Osteoblast (primary cell): ENCODE results near the gene NCKAP5. TPM values are rescaled to one million over a fixed set of nuclear protein-coding genes. Genes with fewer than 3 reads are reported as not detected.

Experiments
- DNase-seq: peaks from one replicate; pipeline ENCODE4 v3.0.0; 2011; ENCODE audit warnings: low spot score, mixed read lengths; ENCODE audit not compliant: insufficient read length; ENCODE audit errors: missing footprints
- H2AFZ ChIP-seq: 2 replicates; pipeline ENCODE4 v1.6.0; 2011; ENCODE audit warnings: mild to moderate bottlenecking, low read length
- H3K27ac ChIP-seq: 2 replicates; pipeline ENCODE4 v1.5.1; 2011; ENCODE audit warnings: mild to moderate bottlenecking, low read depth, low read length, moderate library complexity
- H3K27me3 ChIP-seq: 2 replicates; pipeline ENCODE4 v1.6.0; 2012; ENCODE audit warnings: mild to moderate bottlenecking, control low read depth, inconsistent platforms, low read length, moderate library complexity; ENCODE audit not compliant: insufficient read depth
- H3K36me3 ChIP-seq: 2 replicates; pipeline ENCODE4 v1.5.1; 2011; ENCODE audit warnings: mild to moderate bottlenecking, low read length, control low read depth, moderate library complexity; ENCODE audit not compliant: insufficient read depth
- H3K4me1 ChIP-seq: 2 replicates; pipeline ENCODE4 v1.5.1; 2011; ENCODE audit warnings: mild to moderate bottlenecking, low read length, control low read depth, moderate library complexity; ENCODE audit not compliant: insufficient read depth
- H3K4me2 ChIP-seq: 2 replicates; pipeline ENCODE4 v1.6.0; 2011; ENCODE audit warnings: mild to moderate bottlenecking, low read length; ENCODE audit not compliant: insufficient read depth
- H3K4me3 ChIP-seq: fragments of 200-600 bp; sonication (generic); 3 replicates; pipeline ENCODE4 v1.5.1; 2012; ENCODE audit warnings: mild to moderate bottlenecking, low read length, inconsistent platforms; ENCODE audit not compliant: insufficient read depth
- H3K79me2 ChIP-seq: 2 replicates; pipeline ENCODE4 v1.6.0; 2012; ENCODE audit warnings: mild to moderate bottlenecking, low read length, control low read depth, inconsistent platforms; ENCODE audit not compliant: insufficient read depth
- H3K9me3 ChIP-seq: 2 replicates; pipeline ENCODE4 v1.5.1; 2011; ENCODE audit warnings: low read depth, low read length, control low read depth
- H4K20me1 ChIP-seq: 2 replicates; pipeline ENCODE4 v1.6.0; 2012; ENCODE audit warnings: mild to moderate bottlenecking, low read length, control low read depth; ENCODE audit not compliant: insufficient read depth
- CTCF ChIP-seq: IDR thresholded peaks from 2 replicates; pipeline ENCODE4 v1.5.1; 2011; ENCODE audit warnings: mild to moderate bottlenecking, low read depth, low read length, moderate library complexity; ENCODE audit errors: extremely low read depth
- total RNA-seq: library from RNA; depleted of rRNA; stranded (reverse); fragments of >200 nt; gene quantifications from 2 replicates; pipeline ENCODE4 v1.2.3, GENCODE V29; 2012

Gene NCKAP5
- total RNA-seq, 1 donor: 1.8 TPM

GRCh38 chr2:133200684-133201421, 367.4 kb downstream of the NCKAP5 start:
- peak; percentile 85 for DNase-seq
- H3K79me2 ChIP-seq: no peaks in the 10 kb centered on the region
- TF ChIP-seq CTCF: no peak
- no peaks in the 10 kb centered on the region for H4K20me1 ChIP-seq
- peak overlapping the region; percentile 94 for H3K27ac ChIP-seq
- peak overlapping the region; percentile 58 for H2AFZ ChIP-seq
- peaks cover 23% of the 10 kb centered on the region for H3K4me1 ChIP-seq
- no peaks in the 10 kb centered on the region for H3K36me3 ChIP-seq
- no peaks in the 10 kb centered on the region for H3K9me3 ChIP-seq
- H3K4me2 ChIP-seq: peak overlapping the region; percentile 86
- no peaks in the 10 kb centered on the region for H3K27me3 ChIP-seq
- H3K4me3 ChIP-seq: peak overlapping the region; percentile 38

GRCh38 chr2:133198678-133199077, 369.6 kb downstream of the NCKAP5 start:
- no peaks in the 10 kb centered on the region for H4K20me1 ChIP-seq
- no peak overlapping the region for H2AFZ ChIP-seq
- H3K79me2 ChIP-seq: no peaks in the 10 kb centered on the region
- no peaks in the 10 kb centered on the region for H3K9me3 ChIP-seq
- no peak overlapping the region for H3K27ac ChIP-seq
- no peaks in the 10 kb centered on the region for H3K27me3 ChIP-seq
- no peak overlapping the region for H3K4me2 ChIP-seq
- H3K4me1 ChIP-seq: peaks cover 23% of the 10 kb centered on the region
- H3K36me3 ChIP-seq: no peaks in the 10 kb centered on the region
- no peak for TF ChIP-seq CTCF
- no peak for DNase-seq
- no peak overlapping the region for H3K4me3 ChIP-seq

- Histone ChIP-seq H3K4me2 (no peak overlapping the region), H3K4me1 (peaks cover 23% of the 10 kb centered on the region), H3K4me3 (no peak overlapping the region), H3K36me3 (no peaks in the 10 kb centered on the region), H2AFZ (no peak overlapping the region), H3K9me3 (no peaks in the 10 kb centered on the region), H3K27ac (no peak overlapping the region), H3K27me3 (no peaks in the 10 kb centered on the region), H4K20me1 (no peaks in the 10 kb centered on the region), H3K79me2 (no peaks in the 10 kb centered on the region)
- no peak for DNase-seq
- no peak for TF ChIP-seq CTCF
Measured at GRCh38 chr2:133197156-133197555, 371.1 kb downstream of the NCKAP5 start.

GRCh38 chr2:133194777-133195335, 373.4 kb downstream of the NCKAP5 start:
- H3K4me3 ChIP-seq: no peak overlapping the region
- H3K27me3 ChIP-seq: no peaks in the 10 kb centered on the region
- no peak for TF ChIP-seq CTCF
- H3K9me3 ChIP-seq: no peaks in the 10 kb centered on the region
- H3K36me3 ChIP-seq: no peaks in the 10 kb centered on the region
- no peak for DNase-seq
- no peak overlapping the region for H3K4me2 ChIP-seq
- H3K4me1 ChIP-seq: peaks cover 7% of the 10 kb centered on the region
- H2AFZ ChIP-seq: no peak overlapping the region
- H3K27ac ChIP-seq: no peak overlapping the region
- no peaks in the 10 kb centered on the region for H3K79me2 ChIP-seq
- no peaks in the 10 kb centered on the region for H4K20me1 ChIP-seq
